Mesodermal cell (in vitro differentiated cells): ENCODE data around the gene CDC42EP3.

ENCODE experiments used
- H3K27ac ChIP-seq: 2 replicates; pipeline ENCODE4 v1.7.0; 2013; ENCODE audit warnings: mild to moderate bottlenecking, low read depth, low read length, moderate library complexity; ENCODE audit not compliant: severe bottlenecking
- H3K36me3 ChIP-seq: 2 replicates; pipeline ENCODE4 v1.7.1; 2013; ENCODE audit warnings: mild to moderate bottlenecking, low read length, moderate library complexity; ENCODE audit not compliant: control insufficient read depth, insufficient read depth
- H3K4me1 ChIP-seq: one replicate; pipeline ENCODE4 v1.7.1; 2013; ENCODE audit warnings: mild to moderate bottlenecking, low read length; ENCODE audit not compliant: insufficient read depth, control insufficient read depth, poor library complexity, severe bottlenecking
- H3K4me3 ChIP-seq: 2 replicates; pipeline ENCODE4 v1.7.0; 2013; ENCODE audit warnings: low read length, control low read depth, mild to moderate bottlenecking; ENCODE audit not compliant: insufficient read depth, poor library complexity, severe bottlenecking; ENCODE audit errors: extremely low read depth
- H3K9me3 ChIP-seq: 2 replicates; pipeline ENCODE4 v1.7.1; 2013; ENCODE audit warnings: mild to moderate bottlenecking, low read length, moderate library complexity; ENCODE audit not compliant: control insufficient read depth
- WGBS, 2 experiments: methylation state at CpG; one replicate each; pipeline ENCODE4 v1.1.5; 2013; ENCODE audit warnings: missing lambda C conversion rate in 2 of 2; ENCODE audit not compliant: insufficient coverage in 2 of 2; 5-methylcytosine and 5-hydroxymethylcytosine counted together

CDC42EP3 gene

GRCh38 chr2:37616677-37617005 lies 54.8 kb downstream of the CDC42EP3 start:
- Histone ChIP-seq H3K4me3 (no peak overlapping the region), H3K36me3 (no peaks in the 10 kb centered on the region), H3K4me1 (peaks cover 16% of the 10 kb centered on the region), H3K9me3 (no peaks in the 10 kb centered on the region), H3K27ac (no peak overlapping the region)
- WGBS, 2 experiments, result 92 to 94% methylated on average over 1 to 2 of the region's 2 CpGs

- Histone ChIP-seq H3K4me3 (no peak overlapping the region), H3K9me3 (no peaks in the 10 kb centered on the region), H3K27ac (peak overlapping the region; percentile 5), H3K36me3 (no peaks in the 10 kb centered on the region), H3K4me1 (peaks cover 16% of the 10 kb centered on the region)
- WGBS, 2 experiments, result 93 to 96% methylated on average over 5 of the region's 6 CpGs
Measured at GRCh38 chr2:37615804-37616676, 55.4 kb downstream of the CDC42EP3 start.

DNA sequence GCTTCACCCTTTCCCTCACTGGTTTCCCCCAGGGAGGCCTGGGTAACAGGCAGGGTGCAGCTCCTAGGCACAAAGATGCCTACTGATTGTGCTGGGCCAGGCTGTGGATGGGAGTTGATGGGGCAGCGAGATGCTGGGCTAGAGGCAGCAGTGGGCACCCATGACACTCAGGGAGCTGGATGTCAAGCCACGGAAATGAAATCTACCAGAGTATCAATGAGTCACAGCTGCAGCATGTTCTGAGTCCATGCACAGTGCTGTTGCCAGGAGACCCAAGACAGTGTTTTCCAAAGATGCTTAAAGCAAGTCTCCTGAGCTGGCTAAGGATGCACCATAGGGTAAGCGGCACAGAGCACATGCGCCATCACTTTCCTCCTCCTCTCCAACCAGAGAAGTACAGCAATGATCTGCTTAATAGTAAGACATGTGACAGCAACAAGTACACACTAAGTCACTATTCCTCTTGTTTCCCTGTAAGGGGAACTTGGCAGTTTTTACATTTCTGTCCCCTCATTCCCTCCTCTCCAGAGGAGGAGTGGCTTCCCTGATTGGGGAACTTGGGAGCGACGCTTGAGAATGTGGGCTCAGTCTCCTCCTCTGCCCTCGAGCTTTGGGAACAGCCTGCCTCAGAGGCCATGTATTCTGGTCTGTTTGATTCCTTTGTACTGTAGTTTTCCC lies 57.2 kb downstream of the CDC42EP3 start:
- no peaks in the 10 kb centered on the region for H3K9me3 ChIP-seq
- H3K27ac ChIP-seq, result no peak overlapping the region
- no peak overlapping the region for H3K4me3 ChIP-seq
- WGBS, 2 experiments, result 77 to 96% methylated on average over 3 to 7 of the region's 7 CpGs
- peaks cover 16% of the 10 kb centered on the region for H3K4me1 ChIP-seq
- no peaks in the 10 kb centered on the region for H3K36me3 ChIP-seq

GRCh38 chr2:37612382-37612781 lies 59.1 kb downstream of the CDC42EP3 start:
- Histone ChIP-seq H3K36me3 (no peaks in the 10 kb centered on the region), H3K4me3 (no peak overlapping the region), H3K9me3 (no peaks in the 10 kb centered on the region), H3K4me1 (peaks cover 16% of the 10 kb centered on the region), H3K27ac (no peak overlapping the region)
- 91 to 100% methylated on average over 4 of the region's 4 CpGs for WGBS, 2 experiments

GRCh38 chr2:37610638-37611289 lies 60.7 kb downstream of the CDC42EP3 start:
- Histone ChIP-seq H3K9me3 (no peaks in the 10 kb centered on the region), H3K4me1 (peaks cover 5% of the 10 kb centered on the region), H3K27ac (no peak overlapping the region), H3K4me3 (no peak overlapping the region), H3K36me3 (no peaks in the 10 kb centered on the region)
- 96 to 99% methylated on average over 4 to 5 of the region's 5 CpGs for WGBS, 2 experiments

DNA sequence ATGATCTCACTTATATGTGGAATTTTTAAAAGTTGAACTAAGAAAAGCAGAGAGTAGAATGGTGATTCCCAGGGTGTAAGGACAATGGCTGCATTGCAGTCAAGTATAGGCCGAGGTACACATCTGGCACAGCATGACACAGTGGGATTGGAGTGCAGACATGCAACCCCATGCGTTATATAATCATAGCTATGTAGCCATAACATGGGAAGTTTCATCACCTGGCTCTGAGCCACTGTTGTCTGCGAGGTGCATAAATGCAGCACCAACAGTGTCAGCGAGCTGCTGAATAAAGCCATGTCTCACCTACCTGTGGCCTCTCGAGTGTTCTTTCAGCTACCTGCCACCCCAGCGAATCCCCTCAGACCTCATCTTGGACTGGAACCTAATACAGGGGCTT lies 61.7 kb downstream of the CDC42EP3 start:
- Histone ChIP-seq H3K27ac (no peak overlapping the region), H3K4me3 (no peak overlapping the region), H3K36me3 (no peaks in the 10 kb centered on the region), H3K9me3 (no peaks in the 10 kb centered on the region), H3K4me1 (peaks cover 6% of the 10 kb centered on the region)
- WGBS, 2 experiments, result 94 to 95% methylated on average over 5 to 6 of the region's 6 CpGs

GRCh38 chr2:37604716-37605115 lies 66.7 kb downstream of the CDC42EP3 start:
- H3K36me3 ChIP-seq, result no peaks in the 10 kb centered on the region
- no peak overlapping the region for H3K27ac ChIP-seq
- H3K4me3 ChIP-seq, result no peak overlapping the region
- peaks cover 7% of the 10 kb centered on the region for H3K4me1 ChIP-seq
- no peaks in the 10 kb centered on the region for H3K9me3 ChIP-seq

- Histone ChIP-seq H3K27ac (no peak overlapping the region), H3K4me3 (no peak overlapping the region), H3K36me3 (no peaks in the 10 kb centered on the region), H3K9me3 (no peaks in the 10 kb centered on the region), H3K4me1 (peaks cover 7% of the 10 kb centered on the region)
Measured at GRCh38 chr2:37602702-37603101, 68.7 kb downstream of the CDC42EP3 start.

GRCh38 chr2:37602040-37602439 lies 69.4 kb downstream of the CDC42EP3 start:
- Histone ChIP-seq H3K4me1 (peaks cover 7% of the 10 kb centered on the region), H3K27ac (no peak overlapping the region), H3K4me3 (no peak overlapping the region), H3K36me3 (no peaks in the 10 kb centered on the region), H3K9me3 (no peaks in the 10 kb centered on the region)
- WGBS, 2 experiments, result 80 to 100% methylated on average over 2 of the region's 2 CpGs

DNA sequence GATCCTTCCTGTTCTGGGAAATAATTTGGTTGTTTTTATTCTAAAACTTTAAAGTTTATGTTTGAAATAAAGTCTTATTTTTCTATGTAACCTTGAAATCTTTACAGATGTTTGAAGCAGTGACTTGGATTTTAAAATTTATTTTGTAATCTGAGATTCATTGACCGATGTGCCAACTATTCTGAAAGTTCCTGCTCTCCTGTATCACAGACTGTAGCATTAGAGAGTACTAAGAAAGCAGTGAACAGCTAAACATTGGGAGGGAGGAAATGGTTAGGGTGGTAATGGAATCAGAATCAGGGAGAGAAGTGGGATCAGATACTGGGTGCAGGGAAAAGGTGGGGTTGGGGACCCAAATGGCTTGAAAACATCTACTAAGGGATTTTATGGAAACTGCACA lies 69.9 kb downstream of the CDC42EP3 start:
- H3K4me3 ChIP-seq, result no peak overlapping the region
- WGBS, 2 experiments, result 100% methylated on average over 1 of the region's 1 CpG
- no peak overlapping the region for H3K27ac ChIP-seq
- H3K4me1 ChIP-seq, result peaks cover 7% of the 10 kb centered on the region
- H3K36me3 ChIP-seq, result no peaks in the 10 kb centered on the region
- H3K9me3 ChIP-seq, result no peaks in the 10 kb centered on the region

DNA sequence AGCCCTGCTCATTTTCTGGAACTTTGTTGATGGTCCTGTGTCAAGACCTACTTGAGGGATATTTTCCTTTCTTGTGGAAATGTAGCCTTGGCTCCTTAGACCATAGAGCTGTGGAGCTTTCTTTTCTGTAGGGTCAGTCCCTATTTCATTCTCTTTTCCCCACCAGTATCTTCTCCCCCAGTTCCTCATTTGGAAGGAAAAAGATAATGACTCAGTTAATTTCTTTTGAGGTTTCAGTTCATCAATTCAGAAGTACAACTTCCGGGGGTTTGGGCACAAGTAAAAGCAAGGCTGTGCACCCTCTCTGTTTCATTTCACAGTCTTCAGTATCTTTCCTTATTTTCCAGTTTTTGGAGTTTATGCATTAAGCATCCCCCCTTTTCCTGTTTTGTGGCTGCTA lies 70.7 kb downstream of the CDC42EP3 start:
- WGBS, 2 experiments, result 100% methylated on average over 1 of the region's 1 CpG
- H3K9me3 ChIP-seq, result no peaks in the 10 kb centered on the region
- H3K27ac ChIP-seq, result no peak overlapping the region
- peaks cover 7% of the 10 kb centered on the region for H3K4me1 ChIP-seq
- no peak overlapping the region for H3K4me3 ChIP-seq
- no peaks in the 10 kb centered on the region for H3K36me3 ChIP-seq
